SK-MEL-5 (cell line): ENCODE data around the gene GPM6B. TPM values are rescaled to one million over a fixed set of nuclear protein-coding genes. Genes with fewer than 3 reads are reported as not detected.
A peak's percentile ranks its signal among the peaks of the same experiment; 100 is the strongest.

Experiments
- DNase-seq: peaks from one replicate; pipeline ENCODE4 v3.0.0-alpha.2; 2016; ENCODE audit warnings: low read depth, low spot score
- in situ Hi-C: cut with HindIII; loops from 2 replicates; pipeline ENCODE4 v1.10.0; 2016; ENCODE audit warnings: low sequenced_read_pairs, high pct_unique_total_duplicates, low pct_unique_long_range_greater_than_20kb
- total RNA-seq: library from RNA; depleted of rRNA; stranded (reverse); fragments of >200 nt; shearing (Covaris generic); gene quantifications from 2 replicates; pipeline ENCODE4 v1.2.3, GENCODE V29; 2014

Gene GPM6B
- total RNA-seq, 1 experiment from 2014 or later: 232 TPM

DNA sequence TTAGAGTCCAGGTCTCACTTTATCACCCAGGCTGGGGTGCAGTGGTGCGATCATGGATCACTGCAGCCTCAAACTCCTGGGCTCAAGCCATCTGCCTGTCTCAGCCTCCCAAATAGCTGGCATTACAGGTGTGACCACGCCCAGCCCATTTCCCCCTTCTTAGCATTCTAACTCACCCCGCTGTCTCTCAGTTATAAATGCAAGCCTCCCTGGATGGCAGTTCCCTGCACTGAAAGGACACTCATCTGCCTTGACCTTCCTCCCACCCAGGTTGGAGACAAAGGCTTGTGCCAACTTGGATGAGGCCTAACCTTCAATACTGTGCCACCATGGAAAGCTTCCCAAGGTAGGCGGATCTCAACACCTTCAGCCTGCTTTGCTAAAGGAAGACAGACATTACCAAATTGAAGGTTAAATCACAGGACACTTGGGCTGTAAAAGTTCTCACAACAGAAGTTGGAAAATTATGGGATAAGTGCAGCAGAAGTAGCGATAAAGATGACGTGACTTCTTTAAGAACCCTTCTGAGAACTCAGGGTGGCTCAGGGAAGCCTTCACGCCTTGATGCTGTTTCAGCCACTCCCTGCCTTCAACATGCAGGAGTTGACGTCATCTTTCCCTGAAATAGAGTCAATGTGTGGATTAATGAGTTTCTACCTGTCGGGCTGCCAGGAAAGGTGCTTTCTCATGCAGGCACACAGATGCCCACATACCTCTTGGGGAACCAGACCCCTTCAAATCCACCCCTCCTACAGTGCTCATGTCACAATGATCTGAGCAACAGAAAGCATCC lies 10.6 kb upstream of the GPM6B start:
- in situ Hi-C loops: no loop called here
- no peak for DNase-seq

GRCh38 chrX:13826770-13827169 lies 9.9 kb upstream of the GPM6B start:
- in situ Hi-C loops: no loop called here
- no peak for DNase-seq

GRCh38 chrX:13825178-13825762 lies 8.4 kb upstream of the GPM6B start:
- DNase-seq: no peak
- in situ Hi-C loops: no loop called here

GRCh38 chrX:13824746-13825145 lies 7.9 kb upstream of the GPM6B start:
- in situ Hi-C loops: no loop called here
- DNase-seq: no peak

- in situ Hi-C loops: no loop called here
- DNase-seq: no peak
These were observed 4.8 kb upstream of the GPM6B start for GRCh38 chrX:13821738-13822137.

GRCh38 chrX:13816176-13816575 lies 717 bp downstream of the GPM6B start:
- in situ Hi-C loops: no loop called here
- no peak for DNase-seq

GRCh38 chrX:13815664-13816063 lies 1.2 kb downstream of the GPM6B start:
- DNase-seq: no peak
- in situ Hi-C loops: no loop called here

- in situ Hi-C loops: no loop called here
- DNase-seq: peak; percentile 25
These were observed 8.0 kb downstream of the GPM6B start for GRCh38 chrX:13808865-13809264.

DNA sequence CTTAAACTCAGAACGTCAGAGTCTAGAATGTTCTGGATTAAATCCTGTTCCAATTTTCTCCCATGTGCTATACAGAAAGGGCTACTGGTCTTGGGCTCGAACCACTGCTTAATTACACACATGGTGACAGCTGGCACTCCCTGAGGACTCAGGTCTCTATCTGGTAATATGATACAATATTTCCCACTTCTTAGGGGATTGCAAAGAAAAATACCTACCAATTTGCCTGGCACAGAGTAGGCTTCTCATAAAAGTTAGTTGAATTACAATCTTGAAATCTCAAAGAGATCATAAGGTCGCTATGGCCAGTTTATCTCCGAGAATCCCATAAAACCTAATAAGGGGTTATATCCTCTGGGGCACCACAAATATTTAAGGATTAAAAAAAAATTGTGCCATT lies 8.6 kb downstream of the GPM6B start:
- in situ Hi-C loops: no loop called here
- DNase-seq: no peak

DNA sequence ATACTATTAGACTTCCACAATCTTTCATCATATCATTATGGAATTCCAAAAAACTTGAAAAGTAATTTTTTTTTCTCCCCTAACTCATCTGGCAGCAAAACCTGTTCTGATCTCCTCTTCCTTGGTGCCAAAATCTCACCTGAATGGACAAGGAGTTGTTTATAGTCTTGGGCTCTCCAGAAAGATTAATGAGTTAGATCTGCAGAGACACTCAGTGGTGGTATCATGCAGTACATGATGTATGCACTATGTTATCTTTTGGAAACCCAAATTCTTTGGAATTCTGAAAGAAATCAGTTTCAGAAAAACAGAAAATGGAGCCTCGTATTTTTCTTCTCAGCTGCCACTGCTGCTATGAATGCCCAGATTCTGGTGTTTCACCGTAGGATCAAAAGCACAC lies 11.7 kb downstream of the GPM6B start:
- in situ Hi-C loops: no loop called here
- DNase-seq: no peak

DNA sequence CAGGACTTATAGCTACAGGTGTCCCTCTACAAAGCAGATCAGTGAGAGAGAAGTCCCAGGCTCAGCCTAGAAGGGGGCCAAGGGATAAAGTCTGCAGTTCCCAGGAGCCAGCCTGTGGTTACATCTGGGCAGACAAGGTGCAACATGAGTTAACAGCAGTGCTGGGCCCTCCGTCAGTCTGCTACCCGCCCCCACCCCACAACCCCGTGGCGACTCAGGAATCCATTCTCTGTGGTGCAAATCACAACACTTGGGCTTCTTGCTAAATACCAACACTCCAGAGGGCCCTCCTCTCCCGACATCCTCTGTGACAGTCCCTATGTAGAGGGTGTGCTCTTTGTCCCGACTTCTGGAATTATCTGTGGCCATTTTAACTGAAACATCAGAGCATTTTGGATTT lies 13.8 kb downstream of the GPM6B start:
- DNase-seq: no peak
- in situ Hi-C loops: no loop called here

- in situ Hi-C loops: no loop called here
- DNase-seq: no peak
These were observed 18.7 kb downstream of the GPM6B start for GRCh38 chrX:13798184-13798583.

- in situ Hi-C loops: no loop called here
- no peak for DNase-seq
These were observed 19.4 kb downstream of the GPM6B start for GRCh38 chrX:13797512-13797911.

- DNase-seq: no peak
- in situ Hi-C loops: no loop called here
These were observed 22.5 kb downstream of the GPM6B start for GRCh38 chrX:13794417-13794816.

- no peak for DNase-seq
- in situ Hi-C loops: no loop called here
These were observed 23.0 kb downstream of the GPM6B start for GRCh38 chrX:13793897-13794296.

DNA sequence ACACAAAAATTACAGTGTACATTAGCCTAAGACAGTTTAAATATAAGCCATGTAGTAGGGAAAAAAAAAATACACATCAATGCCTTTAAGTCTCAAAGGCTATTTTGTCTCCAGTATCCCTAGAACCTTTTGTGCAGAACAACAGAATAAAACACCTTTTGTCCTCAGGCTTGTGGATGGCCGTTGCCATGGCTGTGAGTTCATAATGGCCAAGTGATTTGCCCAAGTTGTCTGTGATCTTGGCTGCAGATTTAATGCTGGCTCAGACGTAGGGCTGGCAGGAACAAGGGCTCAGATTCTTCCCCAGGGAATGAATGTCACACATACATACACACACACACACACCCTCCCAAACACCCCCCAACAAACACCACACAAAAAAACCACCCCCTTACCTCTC lies 25.3 kb downstream of the GPM6B start:
- peak; percentile 77 for DNase-seq
- in situ Hi-C loops: no loop called here

- in situ Hi-C loops: no loop called here
- no peak for DNase-seq
These were observed 25.7 kb downstream of the GPM6B start for GRCh38 chrX:13791145-13791544.

DNA sequence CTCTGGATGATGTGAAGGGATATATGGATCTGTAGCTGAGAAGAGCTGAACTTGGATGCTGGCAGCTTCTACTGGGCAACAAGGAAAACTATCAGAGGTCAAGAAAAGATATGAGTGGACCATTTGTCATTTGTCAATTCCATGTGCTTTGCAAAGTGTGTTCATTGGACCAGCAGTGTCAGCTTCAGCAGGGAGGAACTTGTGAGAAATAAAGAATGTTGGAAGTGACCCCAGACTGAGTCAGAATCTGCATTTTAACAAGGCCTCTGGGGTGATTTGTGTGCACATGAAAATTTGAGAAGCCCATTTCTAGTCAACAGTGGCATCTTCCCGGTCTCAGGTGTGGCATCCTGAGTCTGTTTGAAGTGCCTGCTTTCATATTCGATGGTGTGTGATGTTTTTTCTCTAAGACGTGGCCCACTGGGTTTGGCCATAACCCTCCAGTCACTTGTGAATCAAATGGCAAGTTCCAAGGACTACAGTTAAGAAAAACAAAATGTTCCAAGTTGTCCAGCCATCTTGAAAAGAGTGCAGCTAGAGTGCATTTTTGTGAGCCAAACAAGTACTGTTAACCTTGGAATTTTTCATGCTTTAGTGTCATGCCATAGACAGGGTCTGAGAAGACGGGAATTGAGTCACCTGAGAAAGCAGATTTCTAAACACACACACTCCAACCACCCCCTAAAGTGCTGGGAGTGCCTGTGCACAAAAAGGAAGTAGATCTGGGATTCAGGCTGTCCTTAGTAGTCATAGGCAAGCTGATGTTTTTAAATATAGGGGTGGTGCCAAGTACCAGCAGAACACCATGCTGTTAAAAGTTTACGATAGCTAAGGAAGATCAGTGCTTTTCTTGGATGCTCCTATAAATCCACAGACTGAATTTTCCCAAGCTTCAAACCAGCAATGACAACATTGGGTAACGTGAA lies 26.4 kb downstream of the GPM6B start:
- in situ Hi-C loops: no loop called here
- no peak for DNase-seq
